ENCODE results near the gene TECPR2. TPM values are rescaled to one million over a fixed set of nuclear protein-coding genes. Genes with fewer than 3 reads are reported as not detected.
A peak's percentile ranks its signal among the peaks of the same experiment; 100 is the strongest.

TECPR2 gene
- total and polyA plus RNA-seq, 2 experiments from 2014 or later, result 9.2 to 37.4 TPM

GRCh38 chr14:102505775-102506625, 143.3 kb downstream of the TECPR2 start:
- Histone ChIP-seq H3K4me1 (ENCODE audit: low read depth) (peaks cover 14% of the 10 kb centered on the region), H3K36me3 (peaks cover 4% of the 10 kb centered on the region), H3K27me3 (no peaks in the 10 kb centered on the region), H3K9me3 (ENCODE audit: low read depth) (no peaks in the 10 kb centered on the region), H3K27ac (peak overlapping the region; percentile 7), H3K4me3 (no peak overlapping the region)
- TF ChIP-seq CTCF (IDR thresholded peaks at IDR 0.05; ENCODE audit: low read depth, low read length), result no peak
- DNase-seq (ENCODE audit: low read depth in 1 of 2, low spot score in 1 of 2), result no peak

GRCh38 chr14:102506626-102506925, 143.8 kb downstream of the TECPR2 start:
- no peak for TF ChIP-seq CTCF (IDR thresholded peaks at IDR 0.05; ENCODE audit: low read depth, low read length)
- Histone ChIP-seq H3K27me3 (no peaks in the 10 kb centered on the region), H3K4me3 (no peak overlapping the region), H3K4me1 (ENCODE audit: low read depth) (peaks cover 14% of the 10 kb centered on the region), H3K36me3 (peaks cover 4% of the 10 kb centered on the region), H3K27ac (no peak overlapping the region), H3K9me3 (ENCODE audit: low read depth) (no peaks in the 10 kb centered on the region)
- no peak for DNase-seq (ENCODE audit: low read depth in 1 of 2, low spot score in 1 of 2)

GRCh38 chr14:102507081-102507856, 144.5 kb downstream of the TECPR2 start:
- Histone ChIP-seq H3K4me1 (ENCODE audit: low read depth) (peaks cover 14% of the 10 kb centered on the region), H3K4me3 (no peak overlapping the region), H3K27me3 (no peaks in the 10 kb centered on the region), H3K36me3 (peaks cover 4% of the 10 kb centered on the region), H3K9me3 (ENCODE audit: low read depth) (no peaks in the 10 kb centered on the region), H3K27ac (no peak overlapping the region)
- TF ChIP-seq CTCF (IDR thresholded peaks at IDR 0.05; ENCODE audit: low read depth, low read length), result no peak
- peak in 1 of 2 donors; percentile 51 for DNase-seq (ENCODE audit: low read depth in 1 of 2, low spot score in 1 of 2)

DNA sequence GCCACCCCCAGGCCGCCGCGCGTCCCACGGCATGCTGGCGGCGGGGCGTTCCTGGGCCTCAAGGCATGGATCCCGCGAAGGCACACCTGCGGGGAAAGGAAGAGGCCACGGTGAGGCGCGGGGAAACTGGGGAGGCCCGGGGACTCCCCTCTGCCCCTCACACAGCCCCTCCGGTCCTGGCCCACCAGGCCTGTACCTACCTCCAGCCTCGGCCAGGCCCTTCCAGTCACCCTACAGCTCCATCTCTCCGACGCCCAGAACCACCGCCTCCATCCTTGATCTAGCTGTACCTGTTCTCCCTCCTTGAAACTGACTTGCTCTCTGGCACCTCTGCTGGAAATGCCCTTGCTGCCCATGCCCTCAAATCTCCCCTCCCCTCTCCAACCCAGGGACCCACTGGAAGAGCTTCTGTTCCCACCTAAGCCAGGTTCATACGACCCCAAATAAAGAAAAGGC, 145.1 kb downstream of the TECPR2 start:
- Histone ChIP-seq H3K4me1 (ENCODE audit: low read depth) (peaks cover 14% of the 10 kb centered on the region), H3K4me3 (no peak overlapping the region), H3K27me3 (no peaks in the 10 kb centered on the region), H3K36me3 (peaks cover 4% of the 10 kb centered on the region), H3K9me3 (ENCODE audit: low read depth) (no peaks in the 10 kb centered on the region), H3K27ac (no peak overlapping the region)
- DNase-seq (ENCODE audit: low read depth in 1 of 2, low spot score in 1 of 2), result no peak
- TF ChIP-seq CTCF (IDR thresholded peaks at IDR 0.05; ENCODE audit: low read depth, low read length), result no peak

GRCh38 chr14:102508410-102508773, 145.7 kb downstream of the TECPR2 start:
- no peak for TF ChIP-seq CTCF (IDR thresholded peaks at IDR 0.05; ENCODE audit: low read depth, low read length)
- Histone ChIP-seq H3K27ac (no peak overlapping the region), H3K9me3 (ENCODE audit: low read depth) (no peaks in the 10 kb centered on the region), H3K4me3 (peak overlapping the region; percentile 32), H3K27me3 (no peaks in the 10 kb centered on the region), H3K4me1 (ENCODE audit: low read depth) (peaks cover 14% of the 10 kb centered on the region), H3K36me3 (peaks cover 4% of the 10 kb centered on the region)
- no peak for DNase-seq (ENCODE audit: low read depth in 1 of 2, low spot score in 1 of 2)

All from cardiac muscle cell (in vitro differentiated cells and primary cell).